DND-41 (cell line): ENCODE data around the gene IBTK.

ENCODE experiments used
- ATAC-seq: fragments of 200-7000 bp; cut with Tn5 transposase; 3 replicates; pipeline ENCODE4 v1.9.1; 2021; ENCODE audit warnings: low read depth; ENCODE audit not compliant: insufficient read depth
- DNase-seq: peaks from one replicate; pipeline ENCODE4 v3.0.0-alpha.2; 2020
- H2AFZ ChIP-seq: 2 replicates; pipeline ENCODE4 v1.6.0; 2012; ENCODE audit warnings: low read depth, low read length
- H3K27ac ChIP-seq: 2 replicates; pipeline ENCODE4 v1.5.1; 2012; ENCODE audit warnings: low read length, inconsistent platforms
- H3K27me3 ChIP-seq: fragments of 200-600 bp; sonication (generic); 2 replicates; pipeline ENCODE4 v1.6.0; 2012; ENCODE audit warnings: low read length, mild to moderate bottlenecking, inconsistent platforms; ENCODE audit not compliant: insufficient read depth, poor library complexity
- H3K36me3 ChIP-seq: 2 replicates; pipeline ENCODE4 v1.5.1; 2012; ENCODE audit warnings: low read length, inconsistent platforms; ENCODE audit not compliant: insufficient read depth
- H3K4me1 ChIP-seq: 2 replicates; pipeline ENCODE4 v1.5.1; 2012; ENCODE audit warnings: mild to moderate bottlenecking, low read length; ENCODE audit not compliant: insufficient read depth
- H3K4me2 ChIP-seq: 2 replicates; pipeline ENCODE4 v1.6.0; 2012; ENCODE audit warnings: mild to moderate bottlenecking, moderate library complexity, low read length, inconsistent platforms; ENCODE audit not compliant: insufficient read depth
- H3K4me3 ChIP-seq, 2 experiments: fragments of 200-600 bp in 1 of 2; shearing (Covaris generic) in 1 of 2; 2 replicates each; pipeline ENCODE4 v1.5.1; 2012 to 2016; ENCODE audit warnings: inconsistent platforms in 2 of 2, low read length in 2 of 2, mild to moderate bottlenecking in 2 of 2, low read depth in 1 of 2, moderate library complexity in 1 of 2
- H3K79me2 ChIP-seq: 2 replicates; pipeline ENCODE4 v1.6.0; 2012; ENCODE audit warnings: low read length, inconsistent platforms; ENCODE audit not compliant: insufficient read depth
- H3K9ac ChIP-seq: 2 replicates; pipeline ENCODE4 v1.6.0; 2012; ENCODE audit warnings: low read depth, mild to moderate bottlenecking, inconsistent platforms, low read length, moderate library complexity
- H3K9me3 ChIP-seq: 2 replicates; pipeline ENCODE4 v1.5.1; 2012; ENCODE audit warnings: low read length, moderate library complexity, mild to moderate bottlenecking, inconsistent platforms; ENCODE audit not compliant: insufficient read depth, severe bottlenecking
- H4K20me1 ChIP-seq: 2 replicates; pipeline ENCODE4 v1.6.0; 2012; ENCODE audit warnings: low read length; ENCODE audit not compliant: insufficient read depth
- CTCF ChIP-seq: IDR thresholded peaks from 2 replicates; pipeline ENCODE4 v1.5.1; 2012; ENCODE audit warnings: borderline replicate concordance, low read length, moderate library complexity, mild to moderate bottlenecking; ENCODE audit not compliant: poor library complexity, severe bottlenecking; ENCODE audit errors: extremely low read depth
- EZH2 ChIP-seq: IDR thresholded peaks from 3 replicates; pipeline ENCODE4 v1.6.1; 2012; ENCODE audit warnings: borderline replicate concordance, low read depth, mild to moderate bottlenecking, moderate library complexity, low read length, inconsistent platforms; ENCODE audit not compliant: severe bottlenecking

The IBTK gene

GRCh38 chr6:82216549-82216948 lies 31.0 kb downstream of the IBTK start:
- TF ChIP-seq EZH2 (no peak), CTCF (no peak)
- Histone ChIP-seq H3K4me3 (no peak overlapping the region), H3K27me3 (no peaks in the 10 kb centered on the region), H3K4me2 (no peak overlapping the region), H3K9ac (no peak overlapping the region), H3K36me3 (peaks cover 89% of the 10 kb centered on the region), H3K27ac (no peak overlapping the region), H4K20me1 (no peaks in the 10 kb centered on the region), H3K9me3 (no peaks in the 10 kb centered on the region), H2AFZ (no peak overlapping the region), H3K79me2 (no peaks in the 10 kb centered on the region), H3K4me1 (no peaks in the 10 kb centered on the region)
- no peak for DNase-seq
- no peak for ATAC-seq

- H3K9ac ChIP-seq: no peak overlapping the region
- DNase-seq (no peak), ATAC-seq (no peak)
- TF ChIP-seq CTCF (no peak), EZH2 (no peak)
- no peak overlapping the region for H3K4me3 ChIP-seq
- no peaks in the 10 kb centered on the region for H4K20me1 ChIP-seq
- H3K9me3 ChIP-seq: no peaks in the 10 kb centered on the region
- H3K36me3 ChIP-seq: peaks cover 79% of the 10 kb centered on the region
- no peaks in the 10 kb centered on the region for H3K4me1 ChIP-seq
- no peaks in the 10 kb centered on the region for H3K79me2 ChIP-seq
- H3K27me3 ChIP-seq: no peaks in the 10 kb centered on the region
- H3K27ac ChIP-seq: no peak overlapping the region
- H3K4me2 ChIP-seq: no peak overlapping the region
- no peak overlapping the region for H2AFZ ChIP-seq
These were observed 36.2 kb downstream of the IBTK start for GRCh38 chr6:82211326-82211725.

- H3K4me1 ChIP-seq: no peaks in the 10 kb centered on the region
These were observed 38.6 kb downstream of the IBTK start for GRCh38 chr6:82208913-82209312.

More at GRCh38 chr6:82208913-82209312, 38.6 kb downstream of the IBTK start:
- H3K4me3 ChIP-seq: no peak overlapping the region
- DNase-seq: no peak
- no peak overlapping the region for H2AFZ ChIP-seq
- peaks cover 77% of the 10 kb centered on the region for H3K36me3 ChIP-seq
- TF ChIP-seq CTCF (no peak), EZH2 (no peak)
- no peak overlapping the region for H3K4me2 ChIP-seq
- H3K27me3 ChIP-seq: no peaks in the 10 kb centered on the region
- no peak overlapping the region for H3K9ac ChIP-seq
- H4K20me1 ChIP-seq: no peaks in the 10 kb centered on the region
- H3K9me3 ChIP-seq: no peaks in the 10 kb centered on the region
- no peaks in the 10 kb centered on the region for H3K79me2 ChIP-seq
- no peak overlapping the region for H3K27ac ChIP-seq
- ATAC-seq: no peak
